Activated CD8-positive, alpha-beta T cell treated with anti-CD3 and anti-CD28 coated beads for 36 hours (primary cell): ENCODE results near the gene DHRS3. TPM values are rescaled to one million over a fixed set of nuclear protein-coding genes. Genes with fewer than 3 reads are reported as not detected.

Experiments
- ATAC-seq: fragments of 200-7000 bp; cut with Tn5 transposase; one replicate; pipeline ENCODE4 v1.10.0; 2021; ENCODE audit warnings: mild to moderate bottlenecking, moderate library complexity
- CTCF ChIA-PET: fragments of 350-600 bp; sonication (Branson Sonifier 250); formaldehyde crosslinking; loops from one replicate; lab custom pipeline; 2021; ENCODE audit warnings: antibody characterized with exemption; lab: Charles Lee
- POLR2A ChIA-PET: fragments of 350-600 bp; sonication (Branson Sonifier 250); formaldehyde crosslinking; loops from one replicate; lab custom pipeline; 2021; ENCODE audit warnings: antibody characterized with exemption; lab: Charles Lee
- DNase-seq: peaks from one replicate; pipeline ENCODE4 v3.0.0-alpha.2; 2020
- H3K27ac Mint-ChIP-seq: one replicate; pipeline ENCODE4 v1.8.0; 2021; ENCODE audit warnings: mild to moderate bottlenecking, mixed read lengths
- H3K27me3 Mint-ChIP-seq: one replicate; pipeline ENCODE4 v1.8.0; 2021; ENCODE audit warnings: mixed read lengths
- H3K36me3 Mint-ChIP-seq: one replicate; pipeline ENCODE4 v1.8.0; 2021; ENCODE audit warnings: low read depth, mixed read lengths
- H3K4me1 Mint-ChIP-seq: one replicate; pipeline ENCODE4 v1.8.0; 2021; ENCODE audit warnings: low read depth, mixed read lengths
- H3K4me3 Mint-ChIP-seq: one replicate; pipeline ENCODE4 v1.8.0; 2021; ENCODE audit warnings: mild to moderate bottlenecking, moderate library complexity, mixed read lengths
- H3K9me3 Mint-ChIP-seq: one replicate; pipeline ENCODE4 v1.8.0; 2021; ENCODE audit warnings: mixed read lengths
- intact Hi-C: fragments of 100-400 bp; cut with micrococcal nuclease; formaldehyde crosslinking; loops from one replicate; pipeline ENCODE4 v1.10.0; 2022
- total RNA-seq, 2 experiments: library from RNA; stranded (reverse); gene quantifications; one replicate each; pipeline ENCODE4 v1.2.3, GENCODE V29; 2021
- TF ChIP-seq, protein P1 (sequence below): fragments of 200-600 bp; IDR thresholded peaks from one replicate; pipeline ENCODE4 v1.8.0; 2022; ENCODE audit warnings: antibody characterized with exemption, mild to moderate bottlenecking

The DHRS3 gene
- total RNA-seq, 2 experiments from 2014 or later = 129 to 135 TPM

GRCh38 chr1:12601700-12602658 is 16.0 kb downstream of the DHRS3 start:
- H3K4me1 Mint-ChIP-seq = peaks cover 74% of the 10 kb centered on the region
- no peaks in the 10 kb centered on the region for H3K27me3 Mint-ChIP-seq
- ATAC-seq (no peak), DNase-seq (peak; percentile 40)
- H3K4me3 Mint-ChIP-seq = no peak overlapping the region
- ChIA-PET POLR2A (interaction anchor here (0.7 to 5.7 kb wide), 5 partner anchors 15 to 169 kb away, joined by 3 to 43 read pairs (median 4); partner anchors contain the start of gene DHRS3), CTCF (interaction anchor here (0.6 to 2.9 kb wide), 15 partner anchors 10 to 581 kb away, joined by 3 to 34 read pairs (median 4); partner anchors contain the start of gene DHRS3)
- TF ChIP-seq, protein P1, sequence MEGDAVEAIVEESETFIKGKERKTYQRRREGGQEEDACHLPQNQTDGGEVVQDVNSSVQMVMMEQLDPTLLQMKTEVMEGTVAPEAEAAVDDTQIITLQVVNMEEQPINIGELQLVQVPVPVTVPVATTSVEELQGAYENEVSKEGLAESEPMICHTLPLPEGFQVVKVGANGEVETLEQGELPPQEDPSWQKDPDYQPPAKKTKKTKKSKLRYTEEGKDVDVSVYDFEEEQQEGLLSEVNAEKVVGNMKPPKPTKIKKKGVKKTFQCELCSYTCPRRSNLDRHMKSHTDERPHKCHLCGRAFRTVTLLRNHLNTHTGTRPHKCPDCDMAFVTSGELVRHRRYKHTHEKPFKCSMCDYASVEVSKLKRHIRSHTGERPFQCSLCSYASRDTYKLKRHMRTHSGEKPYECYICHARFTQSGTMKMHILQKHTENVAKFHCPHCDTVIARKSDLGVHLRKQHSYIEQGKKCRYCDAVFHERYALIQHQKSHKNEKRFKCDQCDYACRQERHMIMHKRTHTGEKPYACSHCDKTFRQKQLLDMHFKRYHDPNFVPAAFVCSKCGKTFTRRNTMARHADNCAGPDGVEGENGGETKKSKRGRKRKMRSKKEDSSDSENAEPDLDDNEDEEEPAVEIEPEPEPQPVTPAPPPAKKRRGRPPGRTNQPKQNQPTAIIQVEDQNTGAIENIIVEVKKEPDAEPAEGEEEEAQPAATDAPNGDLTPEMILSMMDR = no peak
- intact Hi-C loops = no loop called here
- peaks cover 63% of the 10 kb centered on the region for H3K36me3 Mint-ChIP-seq
- H3K27ac Mint-ChIP-seq = no peak overlapping the region
- H3K9me3 Mint-ChIP-seq = peaks cover 2% of the 10 kb centered on the region

DNA sequence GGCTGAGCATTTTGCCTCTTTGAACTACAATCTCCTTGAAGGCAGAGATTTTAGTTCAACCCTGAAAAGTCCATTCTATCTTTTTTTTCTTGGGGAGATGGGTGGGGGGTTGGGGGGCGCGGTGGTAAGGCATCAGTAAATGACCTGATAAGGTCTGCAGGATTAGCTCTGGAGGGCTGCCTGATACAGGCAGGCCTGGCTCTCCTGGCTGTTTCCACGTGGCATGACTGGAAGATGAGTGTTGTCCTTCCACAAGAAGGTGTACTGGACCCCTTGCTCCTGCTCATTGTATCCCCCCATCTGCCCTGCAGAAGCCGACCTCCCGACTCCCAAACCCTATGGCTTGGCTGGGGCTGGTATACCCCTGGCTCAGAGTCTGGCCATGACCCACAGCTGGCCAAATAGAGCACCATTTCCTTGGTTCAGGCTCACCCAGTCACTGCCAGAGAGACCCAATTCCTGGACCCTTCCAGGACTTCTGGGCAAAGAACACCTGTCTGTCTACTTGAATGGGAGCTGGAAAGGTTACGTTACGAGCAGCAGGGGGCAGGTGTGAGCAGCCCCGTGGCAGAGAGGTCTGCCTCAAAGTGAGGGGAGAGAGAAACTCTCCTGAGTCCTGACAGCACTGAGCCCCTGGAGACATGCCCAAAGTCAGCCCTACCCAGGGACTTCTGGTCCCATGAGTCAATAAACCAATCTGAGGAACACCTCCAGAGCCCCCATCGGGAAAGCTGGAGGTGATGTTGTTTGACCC is 17.0 kb downstream of the DHRS3 start:
- DNase-seq = peak; percentile 64
- no peaks in the 10 kb centered on the region for H3K9me3 Mint-ChIP-seq
- TF ChIP-seq, protein P1 = peak; percentile 65
- CTCF ChIA-PET = interaction anchor here (0.6 to 2.9 kb wide), 16 partner anchors 11 to 581 kb away, joined by 3 to 34 read pairs (median 4); partner anchors contain the start of gene DHRS3
- intact Hi-C loops = no loop called here
- peaks cover 55% of the 10 kb centered on the region for H3K36me3 Mint-ChIP-seq
- no peaks in the 10 kb centered on the region for H3K27me3 Mint-ChIP-seq
- H3K27ac Mint-ChIP-seq = no peak overlapping the region
- H3K4me1 Mint-ChIP-seq = peaks cover 81% of the 10 kb centered on the region
- POLR2A ChIA-PET = interaction anchor here (0.7 to 1.5 kb wide), 5 partner anchors 19 to 168 kb away, joined by 3 to 4 read pairs (median 3); no protein-coding TSS in a partner anchor
- no peak overlapping the region for H3K4me3 Mint-ChIP-seq
- ATAC-seq = peak; percentile 42

GRCh38 chr1:12600335-12600734 is 17.7 kb downstream of the DHRS3 start:
- Mint-ChIP-seq H3K4me3 (no peak overlapping the region), H3K27me3 (no peaks in the 10 kb centered on the region), H3K9me3 (no peaks in the 10 kb centered on the region), H3K4me1 (peaks cover 79% of the 10 kb centered on the region), H3K36me3 (peaks cover 50% of the 10 kb centered on the region), H3K27ac (no peak overlapping the region)
- TF ChIP-seq, protein P1 = no peak
- DNase-seq = no peak
- ATAC-seq = no peak
- intact Hi-C loops = no loop called here
- ChIA-PET CTCF (interaction anchor here (1.2 to 2.9 kb wide), 6 partner anchors 18 to 261 kb away, joined by 3 to 34 read pairs (median 4); partner anchors contain the start of gene DHRS3), POLR2A (interaction anchor here (0.7 to 1.5 kb wide), 2 partner anchors 19 kb away, joined by 3 to 4 read pairs; no protein-coding TSS in a partner anchor)

GRCh38 chr1:12599657-12600056 is 18.4 kb downstream of the DHRS3 start:
- Mint-ChIP-seq H3K36me3 (peaks cover 50% of the 10 kb centered on the region), H3K9me3 (no peaks in the 10 kb centered on the region), H3K4me1 (peaks cover 79% of the 10 kb centered on the region), H3K27ac (peak overlapping the region; percentile 8), H3K27me3 (no peaks in the 10 kb centered on the region), H3K4me3 (no peak overlapping the region)
- ChIA-PET CTCF (interaction anchor here (1.4 kb wide), 1 partner anchor 17 kb away, joined by 3 read pairs; no protein-coding TSS in a partner anchor), POLR2A (interaction anchor here (1.0 to 1.5 kb wide), 2 partner anchors 17 to 150 kb away, joined by 3 to 4 read pairs; no protein-coding TSS in a partner anchor)
- TF ChIP-seq, protein P1 = no peak
- ATAC-seq (no peak), DNase-seq (no peak)
- intact Hi-C loops = no loop called here
